Measurements from ENCODE around the gene OR13C9.
"Not testable (repeated sequence)": the region's sequence is repeated elsewhere in the genome, so short reads cannot be mapped to it uniquely, and the experiment has no call there.

DNA sequence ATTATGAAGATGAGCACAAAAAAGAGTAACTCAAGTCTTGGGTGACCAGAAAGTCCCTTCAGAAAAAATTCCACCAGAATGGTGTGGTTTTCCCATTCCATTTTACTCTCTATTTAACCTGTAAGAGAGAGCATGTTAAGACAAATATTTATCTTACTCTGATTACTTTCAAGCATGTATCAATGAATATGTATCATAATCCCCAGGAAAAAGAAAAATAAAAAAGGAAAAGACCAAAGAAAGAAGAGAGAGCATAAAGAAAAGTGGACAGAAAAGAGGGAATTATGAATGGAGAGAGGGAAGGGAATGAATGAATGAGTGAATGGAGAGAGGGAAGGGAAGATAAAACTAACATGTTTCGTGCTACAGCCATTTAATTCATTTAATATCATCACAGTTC is 12.5 kb downstream of the OR13C9 start, which contains the start of gene OR13C2:
- TF ChIP-seq, protein P1, sequence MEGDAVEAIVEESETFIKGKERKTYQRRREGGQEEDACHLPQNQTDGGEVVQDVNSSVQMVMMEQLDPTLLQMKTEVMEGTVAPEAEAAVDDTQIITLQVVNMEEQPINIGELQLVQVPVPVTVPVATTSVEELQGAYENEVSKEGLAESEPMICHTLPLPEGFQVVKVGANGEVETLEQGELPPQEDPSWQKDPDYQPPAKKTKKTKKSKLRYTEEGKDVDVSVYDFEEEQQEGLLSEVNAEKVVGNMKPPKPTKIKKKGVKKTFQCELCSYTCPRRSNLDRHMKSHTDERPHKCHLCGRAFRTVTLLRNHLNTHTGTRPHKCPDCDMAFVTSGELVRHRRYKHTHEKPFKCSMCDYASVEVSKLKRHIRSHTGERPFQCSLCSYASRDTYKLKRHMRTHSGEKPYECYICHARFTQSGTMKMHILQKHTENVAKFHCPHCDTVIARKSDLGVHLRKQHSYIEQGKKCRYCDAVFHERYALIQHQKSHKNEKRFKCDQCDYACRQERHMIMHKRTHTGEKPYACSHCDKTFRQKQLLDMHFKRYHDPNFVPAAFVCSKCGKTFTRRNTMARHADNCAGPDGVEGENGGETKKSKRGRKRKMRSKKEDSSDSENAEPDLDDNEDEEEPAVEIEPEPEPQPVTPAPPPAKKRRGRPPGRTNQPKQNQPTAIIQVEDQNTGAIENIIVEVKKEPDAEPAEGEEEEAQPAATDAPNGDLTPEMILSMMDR (conservative IDR thresholded peaks at IDR 0.05; ENCODE audit: low read depth, low read length), result not testable (repeated sequence)
- TF ChIP-seq EZH2phosphoT487 (IDR thresholded peaks at IDR 0.05; ENCODE audit: borderline replicate concordance, low read length); EZH2 (IDR thresholded peaks at IDR 0.05; ENCODE audit: low read length, unreplicated experiment): not testable (repeated sequence)

Data from PC-3 (cell line).